SH-SY5Y (cell line): ENCODE results near the gene KRTCAP3.

Source experiments
- GATA2 ChIP-seq: IDR thresholded peaks from 2 replicates; pipeline ENCODE4 v1.6.1; 2011; ENCODE audit warnings: mild to moderate bottlenecking, low read depth, low read length
- GATA3 ChIP-seq: IDR thresholded peaks from 2 replicates; pipeline ENCODE4 v1.6.1; 2011; ENCODE audit warnings: low read depth, mild to moderate bottlenecking, low read length, moderate library complexity

DNA sequence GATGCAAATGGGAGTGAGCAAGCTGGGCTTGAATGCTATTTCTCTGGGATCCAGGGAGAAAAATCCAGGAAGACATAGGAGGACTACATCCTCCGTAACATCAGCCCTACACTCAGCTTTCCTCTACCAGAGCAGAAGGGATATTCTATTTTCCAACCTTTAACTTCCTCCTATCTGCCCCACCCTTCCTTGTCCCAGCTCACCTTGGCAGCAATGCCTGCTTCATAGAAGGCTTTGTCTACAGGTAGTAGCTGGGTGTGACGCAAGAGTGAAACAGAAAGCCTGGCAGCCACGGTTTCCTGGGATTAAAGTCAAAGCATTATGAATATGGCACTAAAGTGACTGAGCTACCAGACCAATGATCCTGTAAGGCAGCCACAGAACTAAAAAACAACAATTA is 3.9 kb downstream of the KRTCAP3 start:
- TF ChIP-seq GATA3 (no peak), GATA2 (no peak)
